ENCODE data around the gene CA11.

CA11 gene

GRCh38 chr19:48628486-48629296, 17.3 kb downstream of the CA11 start:
- TF ChIP-seq CTCF (IDR thresholded peaks at IDR 0.05; ENCODE audit: low read depth, low read length): no peak
- H3K4me3 ChIP-seq (replicated peaks in 1 of 2; ENCODE audit: low read depth in 2 of 2, low read length in 2 of 2): no peak overlapping the region
- DNase-seq (ENCODE audit: low read depth in 2 of 2): no peak

DNA sequence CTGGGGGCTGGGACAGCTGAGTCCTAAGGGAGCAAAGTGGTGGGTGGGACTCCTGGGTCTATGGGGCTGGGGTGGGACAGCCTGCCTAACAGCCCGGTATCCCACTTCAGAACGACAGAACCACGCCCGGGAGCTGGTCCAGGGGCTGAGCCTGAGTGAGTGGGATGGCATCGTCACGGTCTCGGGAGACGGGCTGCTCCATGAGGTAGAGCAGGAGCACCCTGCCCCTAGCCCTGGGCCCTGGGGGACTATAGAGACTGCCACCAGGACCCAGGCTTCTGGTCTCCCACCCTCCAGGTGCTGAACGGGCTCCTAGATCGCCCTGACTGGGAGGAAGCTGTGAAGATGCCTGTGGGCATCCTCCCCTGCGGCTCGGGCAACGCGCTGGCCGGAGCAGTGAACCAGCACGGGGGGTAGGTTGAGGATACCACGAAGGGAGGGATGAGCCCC, 18.1 kb downstream of the CA11 start:
- no peak overlapping the region for H3K4me3 ChIP-seq (replicated peaks in 1 of 2; ENCODE audit: low read depth in 2 of 2, low read length in 2 of 2)
- DNase-seq (ENCODE audit: low read depth in 2 of 2): no peak
- TF ChIP-seq CTCF (IDR thresholded peaks at IDR 0.05; ENCODE audit: low read depth, low read length): no peak

DNA sequence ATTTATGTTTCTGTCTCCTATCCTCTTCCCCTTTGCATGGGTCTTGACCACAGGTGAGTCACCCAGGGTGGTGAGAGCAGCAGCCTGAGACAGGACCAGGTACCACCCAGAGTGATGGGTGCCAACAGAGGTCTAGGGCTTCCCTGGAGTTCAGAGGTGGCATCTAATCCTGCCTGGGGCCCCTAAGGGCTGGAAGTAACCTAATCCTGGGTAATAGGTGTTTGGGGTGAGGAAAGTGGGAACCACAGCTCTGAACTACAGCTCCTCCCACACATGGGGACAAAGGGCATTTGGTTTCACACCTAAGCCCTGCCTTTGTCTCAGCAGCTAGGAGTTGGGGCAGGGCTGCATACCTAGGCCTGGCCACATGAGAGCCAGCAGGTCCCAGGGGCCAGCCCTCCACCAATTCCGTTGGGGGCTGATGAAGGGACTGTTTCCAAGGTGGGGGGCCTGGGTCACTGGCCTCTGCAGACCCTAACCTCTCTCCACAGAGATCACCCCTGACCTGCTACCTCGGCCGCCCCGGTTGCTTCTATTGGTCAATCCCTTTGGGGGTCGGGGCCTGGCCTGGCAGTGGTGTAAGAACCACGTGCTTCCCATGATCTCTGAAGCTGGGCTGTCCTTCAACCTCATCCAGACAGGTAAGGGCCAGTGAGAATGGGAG, 18.7 kb downstream of the CA11 start:
- no peak for TF ChIP-seq CTCF (IDR thresholded peaks at IDR 0.05; ENCODE audit: low read depth, low read length)
- DNase-seq (ENCODE audit: low read depth in 2 of 2): no peak
- no peak overlapping the region for H3K4me3 ChIP-seq (replicated peaks in 1 of 2; ENCODE audit: low read depth in 2 of 2, low read length in 2 of 2)

DNA sequence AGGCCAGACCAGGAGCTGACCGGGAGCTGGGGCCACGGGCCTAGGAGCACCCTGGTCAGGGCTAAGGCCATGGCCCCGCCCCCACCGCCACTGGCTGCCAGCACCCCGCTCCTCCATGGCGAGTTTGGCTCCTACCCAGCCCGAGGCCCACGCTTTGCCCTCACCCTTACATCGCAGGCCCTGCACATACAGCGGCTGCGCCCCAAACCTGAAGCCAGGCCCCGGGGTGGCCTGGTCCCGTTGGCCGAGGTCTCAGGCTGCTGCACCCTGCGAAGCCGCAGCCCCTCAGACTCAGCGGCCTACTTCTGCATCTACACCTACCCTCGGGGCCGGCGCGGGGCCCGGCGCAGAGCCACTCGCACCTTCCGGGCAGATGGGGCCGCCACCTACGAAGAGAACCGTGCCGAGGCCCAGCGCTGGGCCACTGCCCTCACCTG, 20.1 kb downstream of the CA11 start:
- DNase-seq (ENCODE audit: low read depth in 2 of 2): no peak
- no peak overlapping the region for H3K4me3 ChIP-seq (replicated peaks in 1 of 2; ENCODE audit: low read depth in 2 of 2, low read length in 2 of 2)
- TF ChIP-seq CTCF (IDR thresholded peaks at IDR 0.05; ENCODE audit: low read depth, low read length): no peak

- TF ChIP-seq CTCF (IDR thresholded peaks at IDR 0.05; ENCODE audit: low read depth, low read length): no peak
- peak overlapping the region; percentile 44 to 56 for H3K4me3 ChIP-seq (replicated peaks in 1 of 2; ENCODE audit: low read depth in 2 of 2, low read length in 2 of 2)
- DNase-seq (ENCODE audit: low read depth in 2 of 2): no peak
Observed at GRCh38 chr19:48624791-48625723, 20.9 kb downstream of the CA11 start.

GRCh38 chr19:48624067-48624594, 21.9 kb downstream of the CA11 start:
- peak overlapping the region; percentile 44 to 56 for H3K4me3 ChIP-seq (replicated peaks in 1 of 2; ENCODE audit: low read depth in 2 of 2, low read length in 2 of 2)
- DNase-seq (ENCODE audit: low read depth in 2 of 2): peak; percentile 97 to 99
- no peak for TF ChIP-seq CTCF (IDR thresholded peaks at IDR 0.05; ENCODE audit: low read depth, low read length)
